Transverse colon (tissue), 4 donors: ENCODE measurements around the gene PSAP. TPM values are rescaled to one million over a fixed set of nuclear protein-coding genes. Genes with fewer than 3 reads are reported as not detected.
A peak's percentile ranks its signal among the peaks of the same experiment; 100 is the strongest.

Experiments used
- DNase-seq: peaks from one replicate; pipeline ENCODE4 v3.0.0-alpha.2; 2019
- H3K27ac ChIP-seq, 4 donors: fragments of 200-600 bp; sonication (generic); 2 replicates each; pipeline ENCODE4 v1.5.1; 2016 to 2018; ENCODE audit warnings: inconsistent platforms in 4 of 4
- H3K27me3 ChIP-seq: fragments of 200-600 bp; sonication (generic); 2 replicates; pipeline ENCODE4 v1.5.1; 2017; ENCODE audit warnings: inconsistent platforms
- H3K36me3 ChIP-seq, 4 donors: fragments of 200-600 bp; sonication (generic); 2 replicates each; pipeline ENCODE4 v1.5.1; 2017 to 2019; ENCODE audit warnings: inconsistent platforms in 4 of 4
- H3K4me1 ChIP-seq, 4 donors: fragments of 200-600 bp; sonication (generic); 2 replicates each; pipeline ENCODE4 v1.5.1; 2017 to 2020; ENCODE audit warnings: inconsistent platforms in 4 of 4
- H3K4me3 ChIP-seq, 4 donors: fragments of 200-600 bp; sonication (generic); 1 replicate in 1 of 4; 2 replicates in 3 of 4; pipeline versions ENCODE4 v1.5.1 to v1.6.1; 2017 to 2019; ENCODE audit warnings: inconsistent platforms in 4 of 4
- H3K9me3 ChIP-seq, 2 donors: fragments of 200-600 bp; sonication (generic); 2 replicates each; pipeline ENCODE4 v1.5.1; 2017 to 2019; ENCODE audit warnings: inconsistent platforms in 2 of 2
- EP300 ChIP-seq: sonication (generic); formaldehyde crosslinking; IDR thresholded peaks from one replicate; pipeline ENCODE4 v1.6.1; 2017; ENCODE audit warnings: antibody characterized with exemption, low read depth
- POLR2A ChIP-seq: fragments of 450-650 bp; IDR thresholded peaks from one replicate; pipeline ENCODE4 v1.6.1; 2016; ENCODE audit warnings: antibody characterized with exemption, mild to moderate bottlenecking, moderate library complexity
- POLR2AphosphoS5 ChIP-seq, 3 donors: sonication (generic); formaldehyde crosslinking; IDR thresholded peaks; one replicate each; pipeline ENCODE4 v1.6.1; 2016; ENCODE audit warnings: antibody characterized with exemption in 3 of 3
- WGBS, 2 donors: methylation state at CpG; one replicate each; pipeline ENCODE4 v1.1.5; 2018; ENCODE audit warnings: low coverage in 1 of 2; 5-methylcytosine and 5-hydroxymethylcytosine counted together
- in situ Hi-C, 4 donors: fragments of 200-750 bp; cut with MboI; loops; one replicate each; pipeline versions ENCODE4 v1.15.0 to v1.15.1; 2017; ENCODE audit warnings: low sequenced_read_pairs in 3 of 4, low pct_ligation_motif_present in 1 of 4, low pct_unique_long_range_greater_than_20kb in 1 of 4
- intact Hi-C: fragments of 100-400 bp; cut with DNase I; formaldehyde crosslinking; loops from one replicate; pipeline ENCODE4 v1.15.1; 2023; ENCODE audit warnings: low total_unique reads
- total RNA-seq, 4 donors: library from RNA; depleted of rRNA; stranded (reverse); fragments of >200 nt; gene quantifications; one replicate each; pipeline ENCODE4 v1.1.0, GENCODE V29; 2016
- TF ChIP-seq, protein P1 (sequence below), 5 experiments: fragments of 200-600 bp in 3 of 5; fragments of 450-650 bp in 2 of 5; sonication (generic) in 3 of 5; IDR thresholded peaks; 1 replicate in 2 of 5; 2 replicates in 3 of 5; pipeline ENCODE4 v1.5.1; 2016 to 2017; ENCODE audit warnings: antibody characterized with exemption in 5 of 5, inconsistent platforms in 3 of 5, mild to moderate bottlenecking in 2 of 5, moderate library complexity in 1 of 5

The PSAP gene
- total RNA-seq, 4 donors from 2014 or later = 383 to 667 (median 478) TPM

DNA sequence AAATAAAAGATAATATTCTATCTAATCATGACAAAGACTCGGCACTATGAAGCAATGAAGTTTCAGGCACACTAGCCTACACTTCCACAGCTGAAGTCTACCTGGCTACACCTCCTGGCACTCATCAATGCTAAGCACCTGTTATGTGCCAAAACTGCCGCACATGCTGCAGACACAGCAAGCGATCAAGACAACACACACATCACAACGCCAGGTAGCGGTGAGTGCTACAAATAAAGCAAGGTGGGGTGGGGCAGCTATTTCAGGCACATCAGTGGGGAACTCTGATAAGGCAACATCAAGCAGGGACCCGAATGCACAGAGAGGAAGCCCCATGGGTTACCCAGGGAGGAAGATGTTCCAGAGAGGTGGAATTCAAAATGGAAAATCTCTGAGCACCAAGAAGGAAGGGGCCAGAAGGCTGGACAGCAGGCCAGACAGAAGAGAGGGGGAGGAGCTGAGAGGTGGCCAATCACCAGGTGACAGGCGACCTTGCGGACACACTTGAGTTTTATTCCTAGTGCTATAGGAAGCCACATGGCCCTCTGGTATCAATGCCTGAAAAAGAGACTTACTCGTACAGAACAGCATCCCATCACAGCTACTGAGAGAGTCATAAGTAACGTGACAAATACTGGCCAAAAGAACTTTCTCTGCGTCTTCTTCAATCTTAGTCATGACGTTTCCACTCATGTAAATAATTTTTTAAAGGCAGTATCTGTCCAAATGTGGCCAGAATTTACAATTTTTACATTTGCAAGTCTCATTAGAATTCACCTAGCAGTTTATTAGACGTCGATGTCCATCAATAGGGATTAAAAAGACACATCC lies 8.0 kb downstream of the PSAP start:
- H3K4me1 ChIP-seq = peaks cover 17 to 66% (median 34%) of the 10 kb centered on the region in 4 donors
- H3K9me3 ChIP-seq = no peaks in the 10 kb centered on the region
- 73 to 89% methylated on average over 7 to 14 of the region's 14 CpGs for WGBS, 2 donors
- no peak for DNase-seq
- intact Hi-C loops (no loop called here), in situ Hi-C loops (no loop called here)
- no peaks in the 10 kb centered on the region for H3K36me3 ChIP-seq
- TF ChIP-seq, protein P1, sequence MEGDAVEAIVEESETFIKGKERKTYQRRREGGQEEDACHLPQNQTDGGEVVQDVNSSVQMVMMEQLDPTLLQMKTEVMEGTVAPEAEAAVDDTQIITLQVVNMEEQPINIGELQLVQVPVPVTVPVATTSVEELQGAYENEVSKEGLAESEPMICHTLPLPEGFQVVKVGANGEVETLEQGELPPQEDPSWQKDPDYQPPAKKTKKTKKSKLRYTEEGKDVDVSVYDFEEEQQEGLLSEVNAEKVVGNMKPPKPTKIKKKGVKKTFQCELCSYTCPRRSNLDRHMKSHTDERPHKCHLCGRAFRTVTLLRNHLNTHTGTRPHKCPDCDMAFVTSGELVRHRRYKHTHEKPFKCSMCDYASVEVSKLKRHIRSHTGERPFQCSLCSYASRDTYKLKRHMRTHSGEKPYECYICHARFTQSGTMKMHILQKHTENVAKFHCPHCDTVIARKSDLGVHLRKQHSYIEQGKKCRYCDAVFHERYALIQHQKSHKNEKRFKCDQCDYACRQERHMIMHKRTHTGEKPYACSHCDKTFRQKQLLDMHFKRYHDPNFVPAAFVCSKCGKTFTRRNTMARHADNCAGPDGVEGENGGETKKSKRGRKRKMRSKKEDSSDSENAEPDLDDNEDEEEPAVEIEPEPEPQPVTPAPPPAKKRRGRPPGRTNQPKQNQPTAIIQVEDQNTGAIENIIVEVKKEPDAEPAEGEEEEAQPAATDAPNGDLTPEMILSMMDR (IDR thresholded peaks at IDR 0.05) = no peak
- TF ChIP-seq EP300 (no peak), POLR2A (no peak), POLR2AphosphoS5 (IDR thresholded peaks at IDR 0.05) (no peak)
- H3K4me3 ChIP-seq = no peak overlapping the region
- H3K27me3 ChIP-seq = no peaks in the 10 kb centered on the region
- H3K27ac ChIP-seq = peak overlapping the region in 1 of 4 donors; percentile 20

DNA sequence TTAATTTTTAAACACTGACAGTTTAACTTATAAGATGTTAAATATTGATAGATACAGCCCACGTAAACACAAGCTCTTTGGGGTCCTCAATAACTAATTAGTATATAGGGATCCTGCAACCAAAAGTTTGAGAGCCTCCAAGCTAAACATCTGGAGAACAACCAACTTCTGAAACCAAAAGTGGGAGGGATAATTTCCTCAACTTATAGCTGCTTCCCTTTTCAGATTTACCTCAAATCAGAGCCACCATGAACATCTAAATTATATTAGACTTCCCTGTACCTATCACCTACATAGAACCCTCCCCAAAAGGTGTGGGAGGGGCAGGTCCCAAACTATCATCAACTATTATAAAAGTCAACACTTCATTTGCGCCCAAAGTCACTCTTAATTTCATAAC lies 8.6 kb downstream of the PSAP start:
- TF ChIP-seq POLR2AphosphoS5 (IDR thresholded peaks at IDR 0.05) = no peak
- TF ChIP-seq EP300 = no peak
- no peak for TF ChIP-seq POLR2A
- TF ChIP-seq, protein P1 (IDR thresholded peaks at IDR 0.05) = no peak
- Histone ChIP-seq H3K4me3 (no peak overlapping the region), H3K27me3 (no peaks in the 10 kb centered on the region), H3K4me1 (peaks cover 20 to 66% (median 37%) of the 10 kb centered on the region in 4 donors), H3K9me3 (no peaks in the 10 kb centered on the region), H3K36me3 (no peaks in the 10 kb centered on the region), H3K27ac (no peak overlapping the region)
- no peak for DNase-seq
- intact Hi-C loops (no loop called here), in situ Hi-C loops (no loop called here)
- 47 to 50% methylated on average over 2 of the region's 2 CpGs for WGBS, 2 donors

DNA sequence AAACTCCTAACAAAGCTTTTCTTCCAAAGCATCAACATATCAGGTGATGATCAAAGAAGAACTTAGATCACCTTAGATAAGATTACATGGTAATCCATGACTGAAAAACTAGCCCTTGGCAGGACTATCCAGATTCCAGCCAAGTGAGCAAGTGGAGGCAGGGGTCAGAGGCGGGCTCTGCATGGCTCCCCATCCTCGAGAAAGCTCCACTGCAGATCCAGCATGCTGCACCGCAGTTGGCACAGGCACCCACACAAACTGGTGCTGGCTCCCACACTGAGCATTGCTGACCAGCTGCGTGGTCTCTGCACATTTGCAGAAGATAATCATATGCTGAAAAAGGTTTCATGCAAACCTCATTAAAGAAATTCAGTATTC lies 10.1 kb downstream of the PSAP start:
- no peaks in the 10 kb centered on the region for H3K36me3 ChIP-seq
- in situ Hi-C loops = no loop called here
- no peak for DNase-seq
- no peaks in the 10 kb centered on the region for H3K9me3 ChIP-seq
- peaks cover 30 to 73% (median 51%) of the 10 kb centered on the region in 4 donors for H3K4me1 ChIP-seq
- H3K27me3 ChIP-seq = no peaks in the 10 kb centered on the region
- H3K4me3 ChIP-seq = no peak overlapping the region
- H3K27ac ChIP-seq = peak overlapping the region in 3 of 4 donors; percentile 22 to 35 (median 28)
- TF ChIP-seq POLR2AphosphoS5 (IDR thresholded peaks at IDR 0.05) (no peak), POLR2A (no peak), EP300 (no peak)
- TF ChIP-seq, protein P1 (IDR thresholded peaks at IDR 0.05) = no peak
- intact Hi-C loops = no loop called here
- WGBS, 2 donors = 50 to 80% methylated on average over 2 to 4 of the region's 4 CpGs

DNA sequence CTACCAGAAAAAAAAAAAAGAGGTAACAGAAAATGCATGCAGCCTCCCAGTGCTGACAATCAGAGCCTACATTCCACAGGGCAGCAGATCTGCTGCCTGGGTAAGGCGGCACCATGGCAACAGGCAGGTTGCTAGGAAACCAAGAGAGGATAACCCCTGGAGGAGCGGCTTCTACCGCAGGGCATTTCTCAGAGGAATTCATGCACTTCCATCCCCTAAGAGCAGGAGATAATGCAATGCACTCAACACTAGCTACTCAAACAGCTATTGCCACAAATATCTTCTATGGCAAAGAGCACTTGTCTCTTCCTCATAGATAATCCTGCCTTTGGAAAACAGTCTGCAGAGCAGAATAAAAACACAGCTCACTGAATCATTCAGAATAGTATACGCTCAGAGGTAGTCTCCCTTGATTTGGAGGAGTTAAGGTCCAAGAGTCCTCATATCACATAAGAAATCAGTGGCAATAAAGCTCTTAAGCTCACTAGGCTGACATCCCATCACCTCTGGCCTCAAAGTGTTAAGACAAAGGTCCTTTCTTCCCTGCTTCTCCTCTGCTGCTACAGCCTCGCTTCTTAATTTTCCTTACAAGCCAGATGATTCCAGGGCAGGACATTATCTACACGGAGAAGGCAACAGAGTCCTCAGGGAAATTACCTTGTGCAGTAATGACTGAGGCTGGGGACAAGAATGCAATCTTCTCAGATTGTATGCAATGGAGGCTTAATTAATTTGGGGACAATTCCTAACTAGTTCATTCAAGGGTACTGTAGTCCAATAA lies 10.7 kb downstream of the PSAP start:
- TF ChIP-seq EP300 = no peak
- no peak for TF ChIP-seq POLR2A
- TF ChIP-seq, protein P1 (IDR thresholded peaks at IDR 0.05) = no peak
- TF ChIP-seq POLR2AphosphoS5 (IDR thresholded peaks at IDR 0.05) = no peak
- peak overlapping the region; percentile 22 to 63 (median 32) for H3K27ac ChIP-seq

More for the DNA sequence above, 10.7 kb downstream of the PSAP start:
- Histone ChIP-seq H3K36me3 (no peaks in the 10 kb centered on the region), H3K4me1 (peaks cover 30 to 73% (median 53%) of the 10 kb centered on the region in 4 donors), H3K27me3 (no peaks in the 10 kb centered on the region), H3K4me3 (no peak overlapping the region), H3K9me3 (no peaks in the 10 kb centered on the region)
- in situ Hi-C loops (no loop called here), intact Hi-C loops (no loop called here)
- 19 to 22% methylated on average over 3 to 6 of the region's 6 CpGs for WGBS, 2 donors
- DNase-seq = peak; percentile 66
